HG03442 (cell line): Measurements from ENCODE around the gene MYBPHL.

Experiments used
- ATAC-seq: cut with Tn5 transposase; IDR thresholded peaks from one replicate; pipeline ENCODE4 v1.9.1; 2021; ENCODE audit warnings: mild to moderate bottlenecking, moderate library complexity; ENCODE audit not compliant: unreplicated experiment

Gene MYBPHL

DNA sequence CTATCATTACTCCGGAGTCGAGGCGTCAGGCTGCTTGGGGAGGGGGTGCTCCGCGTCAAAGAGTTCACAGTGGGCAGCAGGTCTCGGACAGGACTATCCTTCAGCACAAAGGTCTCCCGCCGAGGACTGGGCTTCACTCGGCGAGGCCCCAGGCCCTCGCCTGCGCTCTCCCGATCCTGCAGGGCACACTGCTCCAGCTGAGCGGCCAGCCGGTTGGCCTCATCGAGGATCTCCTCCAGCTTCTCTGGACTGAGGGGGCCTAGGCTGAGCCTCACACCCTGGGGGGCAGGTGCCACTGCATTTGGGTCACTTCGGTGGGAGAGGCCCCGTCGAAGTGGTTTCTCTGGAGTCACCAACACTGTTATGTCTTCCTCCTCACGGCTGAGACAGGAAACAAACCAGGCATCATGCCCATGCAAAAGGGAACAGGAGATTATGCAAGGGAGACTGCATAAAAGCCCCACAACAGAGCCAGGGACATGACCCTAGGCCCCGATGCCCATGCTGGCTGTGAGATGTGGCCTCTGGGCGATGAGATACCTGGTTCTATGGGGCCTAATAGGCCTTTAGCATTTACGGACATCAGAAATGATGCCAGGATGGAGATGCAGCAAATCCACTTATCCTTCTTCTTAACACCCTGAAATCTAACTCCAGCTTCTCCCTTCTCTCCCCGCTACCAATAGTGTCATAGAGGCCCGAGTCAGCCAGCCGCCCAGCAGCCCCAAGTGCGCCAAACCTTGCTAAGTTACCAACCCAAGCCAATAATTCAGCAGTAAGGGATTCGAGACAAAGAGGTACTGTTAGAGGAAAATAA is 24.9 kb downstream of the MYBPHL start:
- no peak for ATAC-seq

DNA sequence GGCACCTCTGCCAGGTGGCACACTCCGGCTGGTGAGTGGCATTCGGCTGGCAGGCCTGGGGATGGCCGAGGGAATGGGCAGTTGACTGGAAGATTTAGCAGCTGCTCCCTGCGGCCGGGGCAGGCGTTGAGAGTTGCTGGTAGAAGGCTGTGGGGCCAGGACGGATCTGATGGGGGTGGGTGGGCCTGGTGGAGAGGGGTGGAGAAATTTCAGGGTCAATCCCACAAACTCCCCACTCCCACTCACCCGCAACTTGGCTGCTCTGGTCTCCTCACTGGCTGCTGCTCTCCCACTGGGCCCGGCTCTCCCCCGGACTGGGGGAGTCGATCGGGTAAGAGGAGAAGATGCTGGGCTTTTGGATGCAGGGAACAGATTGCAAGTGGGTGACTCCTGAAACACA is 25.9 kb downstream of the MYBPHL start:
- no peak for ATAC-seq

DNA sequence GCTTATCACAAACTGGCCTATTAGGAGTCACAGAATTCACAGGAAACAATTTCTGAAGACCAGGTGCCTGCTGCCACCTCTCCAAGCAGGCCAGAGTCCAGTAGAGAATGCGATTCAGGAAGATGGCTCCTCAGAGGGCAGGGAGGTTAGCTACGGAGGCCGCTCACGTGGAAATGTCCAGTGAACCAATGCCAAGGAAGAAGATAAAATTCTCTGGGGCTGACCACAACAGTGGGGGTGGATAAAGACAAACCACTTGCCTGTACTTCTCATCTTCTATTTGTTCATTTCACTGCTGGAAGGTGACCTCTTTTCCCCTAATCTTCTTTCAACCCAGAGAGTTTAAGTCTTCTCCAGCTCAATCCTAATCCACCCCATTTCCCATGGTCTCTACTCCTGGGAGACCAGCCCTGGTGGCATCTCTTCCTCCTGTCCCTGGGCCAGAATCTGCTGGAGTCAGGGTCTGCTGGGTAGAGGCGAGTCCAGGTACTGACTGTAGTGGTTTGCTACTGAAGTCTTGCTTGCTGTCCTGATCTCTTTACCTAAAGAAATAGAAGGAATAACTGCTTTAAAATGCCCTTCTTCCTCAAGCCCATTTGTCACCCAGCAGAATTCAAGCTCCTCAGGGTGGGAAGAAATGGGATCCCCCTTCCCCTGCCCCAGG is 27.1 kb downstream of the MYBPHL start:
- no peak for ATAC-seq

DNA sequence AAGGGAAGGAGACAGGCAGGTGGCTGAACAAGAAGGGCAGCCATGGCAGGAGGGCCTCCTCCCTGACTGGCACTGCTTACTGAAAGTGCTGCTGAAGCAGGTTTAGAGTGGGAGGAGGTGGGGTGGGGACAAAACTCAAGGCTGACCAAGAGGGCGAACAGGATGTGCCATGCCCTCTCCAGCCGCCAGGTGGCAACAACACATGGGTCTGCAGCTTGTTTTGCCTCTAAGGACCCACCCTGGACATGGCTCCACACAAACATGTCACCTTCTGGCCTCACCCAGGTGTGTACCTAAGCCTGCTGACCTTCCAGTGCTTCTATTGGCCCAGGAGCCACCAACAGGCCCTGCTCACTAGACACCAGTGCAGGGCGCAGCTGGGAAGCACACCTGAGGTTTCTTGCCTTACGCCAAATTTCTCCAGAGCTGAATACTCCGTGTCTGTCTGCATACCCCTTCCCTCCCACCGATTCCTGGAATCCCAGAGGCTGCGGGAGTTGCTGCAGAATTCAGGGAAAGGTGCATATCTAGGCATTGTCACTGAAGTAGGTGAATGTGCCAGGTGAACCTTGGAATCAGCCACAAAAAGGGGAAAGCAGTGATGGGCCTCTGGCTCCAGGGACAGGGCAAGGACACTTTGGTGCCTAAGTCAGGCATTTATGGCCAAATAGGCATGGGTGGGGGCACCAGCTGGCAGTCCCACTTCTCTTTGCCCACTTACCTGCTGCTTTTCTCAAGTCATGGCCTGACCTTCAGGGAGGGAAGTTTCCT is 29.2 kb downstream of the MYBPHL start:
- ATAC-seq = peak; percentile 75

DNA sequence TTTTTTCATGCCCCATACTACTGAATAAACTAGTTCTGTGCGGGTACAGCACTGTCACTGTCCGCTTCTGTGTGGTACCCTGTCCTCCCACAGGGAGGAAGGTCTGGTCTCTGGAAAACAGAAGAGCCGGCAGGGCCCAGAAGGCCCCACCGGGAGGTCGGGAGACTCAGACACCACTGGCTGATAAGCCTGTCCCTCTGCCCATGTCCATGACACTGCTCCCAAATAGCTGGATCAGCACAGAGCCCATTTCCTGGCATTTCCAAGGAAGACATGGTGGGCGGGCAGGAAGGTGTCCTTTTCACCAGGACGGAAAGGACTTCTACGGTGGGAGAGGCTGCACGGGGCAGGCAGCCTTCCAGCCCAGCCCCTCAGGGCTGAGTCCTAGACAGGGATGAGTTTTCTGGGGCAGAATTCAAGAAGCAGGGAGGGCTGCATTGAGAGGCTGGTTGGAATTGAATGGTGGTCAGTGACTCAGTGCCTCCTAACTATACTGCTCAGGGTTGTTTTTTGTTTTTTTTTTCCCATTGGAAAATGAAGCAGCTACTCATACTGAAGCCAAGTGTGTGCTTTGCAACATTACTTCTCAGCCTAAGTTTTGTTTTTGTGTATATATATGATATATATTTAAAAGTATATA is 31.0 kb downstream of the MYBPHL start:
- ATAC-seq = no peak

DNA sequence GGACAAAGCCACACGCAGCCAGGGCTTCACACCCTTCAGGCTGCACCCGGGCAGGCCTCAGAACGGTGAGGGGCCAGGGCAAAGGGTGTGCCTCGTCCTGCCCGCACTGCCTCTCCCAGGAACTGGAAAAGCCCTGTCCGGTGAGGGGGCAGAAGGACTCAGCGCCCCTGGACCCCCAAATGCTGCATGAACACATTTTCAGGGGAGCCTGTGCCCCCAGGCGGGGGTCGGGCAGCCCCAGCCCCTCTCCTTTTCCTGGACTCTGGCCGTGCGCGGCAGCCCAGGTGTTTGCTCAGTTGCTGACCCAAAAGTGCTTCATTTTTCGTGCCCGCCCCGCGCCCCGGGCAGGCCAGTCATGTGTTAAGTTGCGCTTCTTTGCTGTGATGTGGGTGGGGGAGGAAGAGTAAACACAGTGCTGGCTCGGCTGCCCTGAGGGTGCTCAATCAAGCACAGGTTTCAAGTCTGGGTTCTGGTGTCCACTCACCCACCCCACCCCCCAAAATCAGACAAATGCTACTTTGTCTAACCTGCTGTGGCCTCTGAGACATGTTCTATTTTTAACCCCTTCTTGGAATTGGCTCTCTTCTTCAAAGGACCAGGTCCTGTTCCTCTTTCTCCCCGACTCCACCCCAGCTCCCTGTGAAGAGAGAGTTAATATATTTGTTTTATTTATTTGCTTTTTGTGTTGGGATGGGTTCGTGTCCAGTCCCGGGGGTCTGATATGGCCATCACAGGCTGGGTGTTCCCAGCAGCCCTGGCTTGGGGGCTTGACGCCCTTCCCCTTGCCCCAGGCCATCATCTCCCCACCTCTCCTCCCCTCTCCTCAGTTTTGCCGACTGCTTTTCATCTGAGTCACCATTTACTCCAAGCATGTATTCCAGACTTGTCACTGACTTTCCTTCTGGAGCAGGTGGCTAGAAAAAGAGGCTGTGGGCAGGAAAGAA is 32.0 kb downstream of the MYBPHL start:
- no peak for ATAC-seq

DNA sequence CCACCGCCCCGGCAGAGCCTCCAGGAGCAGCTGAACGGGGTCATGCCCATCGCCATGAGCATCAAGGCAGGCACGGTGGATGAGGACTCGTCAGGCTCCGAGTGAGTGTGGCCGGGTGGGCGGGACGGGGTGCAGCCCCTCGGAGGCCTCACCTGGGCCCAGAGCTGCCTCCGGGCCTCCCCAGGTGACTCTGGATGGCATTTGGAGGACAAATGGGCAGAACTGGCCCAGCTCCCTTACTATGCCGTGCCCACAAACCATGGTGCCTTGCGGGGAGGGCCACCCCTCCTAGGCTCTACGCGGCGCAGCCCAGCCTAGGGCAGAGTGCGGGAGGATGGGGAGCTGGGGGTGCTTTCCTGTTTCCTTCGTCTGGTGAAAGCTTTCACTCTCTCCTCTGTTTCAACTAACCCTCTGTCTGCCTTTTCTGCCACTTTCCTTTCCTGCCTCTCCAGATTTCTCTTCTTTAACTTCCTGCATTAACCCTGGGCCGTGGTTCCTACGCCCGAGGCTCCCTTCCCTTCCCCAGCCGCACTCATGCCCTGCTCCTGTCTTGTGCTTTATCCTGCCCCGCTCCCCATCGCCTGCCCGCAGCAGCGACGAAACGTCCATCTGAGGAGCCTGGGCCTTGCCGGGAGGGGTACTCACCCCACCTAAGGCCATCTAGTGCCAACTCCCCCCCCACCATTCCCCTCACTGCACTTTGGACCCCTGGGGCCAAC is 33.1 kb downstream of the MYBPHL start:
- ATAC-seq = no peak

DNA sequence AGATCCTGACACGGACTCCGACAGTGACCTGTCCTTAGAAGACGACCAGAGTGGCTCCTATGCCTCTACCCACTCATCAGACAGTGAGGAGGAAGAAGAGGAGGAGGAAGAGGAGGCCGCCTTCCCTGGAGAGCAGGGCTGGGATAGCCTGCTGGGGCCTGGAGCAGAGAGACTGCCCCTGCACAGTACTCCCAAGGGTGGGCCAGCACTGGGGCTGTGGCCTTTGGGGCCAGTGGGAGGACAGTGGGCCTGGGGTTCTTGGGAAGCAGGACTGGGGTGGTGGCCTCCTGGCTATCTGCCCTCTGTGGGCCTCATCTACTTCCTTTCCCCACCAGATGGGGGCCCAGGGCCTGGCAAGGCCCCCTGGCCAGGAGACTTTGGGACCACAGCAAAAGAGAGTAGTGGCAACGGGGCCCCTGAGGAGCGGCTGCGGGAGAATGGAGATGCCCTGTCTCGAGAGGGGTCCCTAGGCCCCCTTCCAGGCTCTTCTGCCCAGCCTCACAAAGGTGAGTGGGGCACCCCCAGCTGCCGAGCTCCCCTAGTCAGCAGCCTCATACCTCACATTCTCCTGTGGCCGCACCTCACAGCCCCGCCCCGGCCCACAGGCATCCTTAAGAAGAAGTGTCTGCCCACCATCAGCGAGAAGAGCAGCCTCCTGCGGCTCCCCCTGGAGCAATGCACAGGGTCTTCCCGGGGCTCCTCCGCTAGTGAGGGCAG is 33.8 kb downstream of the MYBPHL start:
- ATAC-seq = no peak

DNA sequence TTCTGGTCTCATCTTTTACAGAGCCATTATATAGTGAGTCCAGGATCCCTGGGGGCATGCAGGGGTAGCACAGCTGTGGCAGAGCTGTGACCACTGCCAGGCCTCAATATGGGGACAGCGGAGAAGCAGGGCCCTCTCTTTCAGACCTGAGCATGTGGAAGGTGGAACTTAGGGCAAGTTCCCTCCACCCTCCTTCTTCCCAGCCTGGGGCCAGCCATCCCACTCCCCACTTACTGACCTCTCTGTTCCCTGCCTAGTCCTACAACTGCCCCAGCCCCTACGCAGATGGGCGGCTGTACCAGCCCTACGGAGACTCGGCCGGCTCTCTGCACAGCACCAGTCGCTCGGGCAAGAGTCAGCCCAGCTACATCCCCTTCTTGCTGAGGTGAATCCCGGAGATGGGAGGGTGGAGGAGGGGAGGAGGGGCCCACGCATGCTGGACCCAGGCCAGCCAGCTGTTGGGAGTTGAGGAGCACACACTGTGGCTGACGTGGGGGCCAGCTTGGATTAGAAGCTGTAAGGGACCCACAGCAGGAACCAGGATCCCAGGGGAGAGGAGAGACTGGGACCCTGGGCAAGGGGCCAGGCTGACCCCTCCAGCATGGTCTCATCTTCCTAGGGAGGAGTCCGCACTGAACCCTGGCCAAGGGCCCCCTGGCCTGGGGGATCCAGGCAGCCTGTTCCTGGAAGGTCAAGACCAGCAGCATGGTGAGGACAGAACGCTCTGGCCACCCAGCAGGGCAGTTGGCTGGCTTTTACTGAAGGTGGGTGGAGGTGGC is 34.6 kb downstream of the MYBPHL start:
- no peak for ATAC-seq

DNA sequence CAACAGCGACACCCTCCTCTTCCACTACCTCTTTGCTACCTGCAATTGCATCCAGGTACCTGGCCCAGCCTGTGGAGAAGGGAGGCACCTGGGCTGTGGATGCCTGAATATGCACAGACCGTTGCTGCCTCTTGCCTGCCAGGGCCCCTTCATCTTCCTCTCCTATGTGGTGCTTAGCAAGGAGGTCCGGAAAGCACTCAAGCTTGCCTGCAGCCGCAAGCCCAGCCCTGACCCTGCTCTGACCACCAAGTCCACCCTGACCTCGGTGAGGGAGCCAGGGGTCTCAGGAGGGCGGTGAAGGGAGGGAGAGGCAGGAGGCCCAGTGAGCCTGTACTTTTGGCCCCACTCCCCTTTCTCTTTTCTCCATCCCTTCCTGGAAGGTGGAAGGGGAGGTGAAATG is 35.4 kb downstream of the MYBPHL start:
- ATAC-seq = no peak

DNA sequence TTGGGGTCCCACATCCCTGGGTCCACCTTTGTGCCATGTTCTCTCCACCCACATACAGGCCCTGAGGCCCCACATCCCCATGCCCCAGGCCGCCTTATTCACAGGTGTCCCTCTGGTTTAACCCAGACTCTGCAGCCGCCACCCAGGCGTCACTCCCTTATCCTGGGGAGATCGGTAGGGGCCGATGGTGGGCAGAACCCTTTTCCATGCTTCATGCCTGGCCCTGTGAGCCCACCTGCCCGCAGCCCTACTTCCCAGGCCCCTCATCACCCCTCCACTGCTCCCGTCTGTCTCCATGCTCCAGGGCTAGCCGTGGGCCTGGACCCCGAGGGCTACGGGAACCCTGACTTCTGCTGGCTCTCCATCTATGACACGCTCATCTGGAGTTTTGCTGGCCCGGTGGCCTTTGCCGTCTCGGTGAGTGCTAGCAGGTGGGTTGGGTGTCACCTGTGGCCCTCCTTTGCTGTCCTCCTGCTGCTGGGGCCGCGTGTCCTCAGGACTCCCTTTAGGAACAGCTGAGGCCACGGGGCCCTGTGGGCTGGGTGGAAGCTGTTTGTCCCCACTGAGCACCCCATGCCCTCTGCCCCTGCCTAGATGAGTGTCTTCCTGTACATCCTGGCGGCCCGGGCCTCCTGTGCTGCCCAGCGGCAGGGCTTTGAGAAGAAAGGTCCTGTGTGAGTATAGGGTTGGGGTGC is 36.0 kb downstream of the MYBPHL start:
- no peak for ATAC-seq

DNA sequence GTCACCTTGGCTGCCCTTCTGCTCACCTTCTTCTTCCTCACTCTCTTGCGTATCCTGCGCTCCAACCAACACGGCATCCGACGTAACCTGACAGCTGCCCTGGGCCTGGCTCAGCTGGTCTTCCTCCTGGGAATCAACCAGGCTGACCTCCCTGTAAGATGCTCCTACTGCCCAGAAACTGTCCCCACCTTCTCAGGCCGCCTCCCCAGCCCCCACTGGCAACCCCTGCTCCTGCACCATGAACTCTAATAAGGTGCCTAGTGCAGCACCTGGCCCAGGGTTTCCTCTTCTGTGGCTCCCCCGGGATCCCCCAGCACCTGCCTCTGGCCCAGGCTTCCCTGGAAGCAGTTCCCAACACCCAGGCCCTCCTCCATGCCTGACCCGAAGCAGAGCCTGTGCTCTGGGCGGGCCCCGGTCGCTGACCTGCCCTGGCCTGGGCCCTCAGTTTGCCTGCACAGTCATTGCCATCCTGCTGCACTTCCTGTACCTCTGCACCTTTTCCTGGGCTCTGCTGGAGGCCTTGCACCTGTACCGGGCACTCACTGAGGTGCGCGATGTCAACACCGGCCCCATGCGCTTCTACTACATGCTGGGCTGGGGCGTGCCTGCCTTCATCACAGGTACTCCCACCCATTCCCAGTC is 36.7 kb downstream of the MYBPHL start:
- ATAC-seq = no peak

DNA sequence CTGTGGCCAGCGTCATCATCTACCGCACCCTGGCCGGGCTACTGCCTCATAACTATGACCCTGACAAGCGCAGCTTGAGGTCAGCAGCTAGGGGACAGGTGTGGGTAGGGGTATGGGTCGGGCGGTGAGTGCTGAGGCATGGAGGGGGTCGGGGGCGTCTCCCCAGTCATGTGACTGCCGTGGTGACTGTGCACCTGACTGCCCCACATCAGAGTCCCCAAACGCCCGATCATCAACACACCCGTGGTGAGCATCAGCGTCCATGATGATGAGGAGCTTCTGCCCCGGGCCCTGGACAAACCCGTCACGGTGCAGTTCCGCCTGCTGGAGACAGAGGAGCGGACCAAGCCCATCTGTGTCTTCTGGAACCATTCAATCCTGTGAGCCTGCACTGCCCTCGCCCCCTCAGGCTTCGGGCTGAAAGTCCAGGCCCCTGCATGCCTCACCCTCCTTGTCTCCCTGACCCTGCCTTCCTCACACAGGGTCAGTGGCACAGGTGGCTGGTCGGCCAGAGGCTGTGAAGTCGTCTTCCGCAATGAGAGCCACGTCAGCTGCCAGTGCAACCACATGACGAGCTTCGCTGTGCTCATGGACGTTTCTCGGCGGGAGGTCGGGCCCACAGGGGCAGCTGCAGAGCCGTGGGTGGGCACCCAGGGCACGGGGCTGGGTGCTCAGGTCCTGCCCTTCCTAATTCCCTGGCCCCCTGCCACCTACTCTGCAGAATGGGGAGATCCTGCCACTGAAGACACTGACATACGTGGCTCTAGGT is 37.4 kb downstream of the MYBPHL start:
- ATAC-seq = no peak

DNA sequence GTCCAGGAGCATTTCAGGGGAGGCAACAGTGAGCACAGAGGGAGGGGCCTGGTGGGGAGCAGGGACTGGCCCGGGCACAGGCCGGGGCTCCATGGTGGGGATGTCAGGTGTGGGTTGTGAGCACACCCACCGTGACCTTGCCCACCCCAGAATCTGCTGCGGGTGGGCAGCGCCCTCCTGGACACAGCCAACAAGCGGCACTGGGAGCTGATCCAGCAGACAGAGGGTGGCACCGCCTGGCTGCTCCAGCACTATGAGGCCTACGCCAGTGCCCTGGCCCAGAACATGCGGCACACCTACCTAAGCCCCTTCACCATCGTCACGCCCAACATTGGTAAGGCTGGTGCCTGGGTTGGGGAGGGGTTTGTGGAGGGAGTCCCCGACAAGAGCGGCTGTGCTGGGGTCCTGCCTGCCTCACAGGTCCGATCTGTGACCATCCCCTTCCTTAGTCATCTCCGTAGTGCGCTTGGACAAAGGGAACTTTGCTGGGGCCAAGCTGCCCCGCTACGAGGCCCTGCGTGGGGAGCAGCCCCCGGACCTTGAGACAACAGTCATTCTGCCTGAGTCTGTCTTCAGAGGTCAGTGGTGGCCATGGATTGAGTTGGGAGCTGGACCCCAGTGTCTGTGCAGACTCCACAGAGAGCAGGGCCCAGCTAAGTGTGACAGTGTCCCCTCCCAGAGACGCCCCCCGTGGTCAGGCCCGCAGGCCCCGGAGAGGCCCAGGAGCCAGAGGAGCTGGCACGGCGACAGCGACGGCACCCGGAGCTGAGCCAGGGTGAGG is 38.2 kb downstream of the MYBPHL start:
- no peak for ATAC-seq

DNA sequence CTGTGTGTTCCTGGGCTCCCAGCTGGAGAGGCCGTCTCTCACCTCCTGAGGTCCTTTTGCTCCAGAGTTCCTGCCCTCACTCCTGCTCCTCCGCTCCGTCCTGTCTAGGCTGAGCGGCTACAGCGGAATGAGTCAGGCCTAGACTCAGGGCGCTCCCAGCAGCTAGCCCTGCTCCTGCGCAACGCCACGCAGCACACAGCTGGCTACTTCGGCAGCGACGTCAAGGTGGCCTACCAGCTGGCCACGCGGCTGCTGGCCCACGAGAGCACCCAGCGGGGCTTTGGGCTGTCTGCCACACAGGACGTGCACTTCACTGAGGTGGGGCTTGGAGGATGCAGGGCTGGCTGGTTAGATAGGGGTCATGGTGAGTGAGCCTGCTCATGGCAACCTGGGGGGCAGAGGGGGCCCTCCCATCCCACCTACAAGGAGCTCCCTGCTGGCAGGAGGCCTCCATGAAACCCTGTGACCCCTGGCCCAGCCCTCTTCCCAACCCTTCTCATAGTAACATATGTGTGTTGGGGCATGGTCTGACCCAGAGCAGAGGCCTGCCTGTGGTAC is 39.0 kb downstream of the MYBPHL start:
- no peak for ATAC-seq
